GM11168 (cell line): Measurements from ENCODE around the gene USP54.
"Not testable (repeated sequence)": the region's sequence is repeated elsewhere in the genome, so short reads cannot be mapped to it uniquely, and the experiment has no call there.

Source experiments
- in situ Hi-C: fragments of 300-500 bp; cut with MboI; formaldehyde crosslinking; loops from one replicate; pipeline ENCODE4 v1.12.0; 2022; ENCODE audit warnings: low sequenced_read_pairs; ENCODE audit not compliant: unreplicated experiment

Gene USP54

GRCh38 chr10:73589563-73590126, 1.5 kb downstream of the USP54 start:
- in situ Hi-C loops: no loop called here

- in situ Hi-C loops: no loop called here
Measured at GRCh38 chr10:73588656-73589055, 2.5 kb downstream of the USP54 start.

GRCh38 chr10:73586583-73586984, 4.6 kb downstream of the USP54 start:
- in situ Hi-C loops: no loop called here

GRCh38 chr10:73585327-73585726, 5.8 kb downstream of the USP54 start:
- in situ Hi-C loops: no loop called here

- in situ Hi-C loops: no loop called here
Measured at GRCh38 chr10:73584737-73585136, 6.4 kb downstream of the USP54 start.

- in situ Hi-C loops: no loop called here
Measured at GRCh38 chr10:73581918-73582317, 9.2 kb downstream of the USP54 start.

- in situ Hi-C loops: not testable (repeated sequence)
Measured at GRCh38 chr10:73578927-73579326, 12.2 kb downstream of the USP54 start.

GRCh38 chr10:73577788-73578187, 13.4 kb downstream of the USP54 start:
- in situ Hi-C loops: no loop called here

GRCh38 chr10:73576890-73577591, 14.1 kb downstream of the USP54 start:
- in situ Hi-C loops: no loop called here

- in situ Hi-C loops: no loop called here
Measured at GRCh38 chr10:73576178-73576889, 14.8 kb downstream of the USP54 start.

GRCh38 chr10:73567025-73567424, 24.1 kb downstream of the USP54 start:
- in situ Hi-C loops: not testable (repeated sequence)

- in situ Hi-C loops: no loop called here
Measured at GRCh38 chr10:73561192-73561591, 29.9 kb downstream of the USP54 start.

- in situ Hi-C loops: no loop called here
Measured at GRCh38 chr10:73559590-73559989, 31.6 kb downstream of the USP54 start.

GRCh38 chr10:73556855-73557254, 34.3 kb downstream of the USP54 start:
- in situ Hi-C loops: no loop called here

- in situ Hi-C loops: no loop called here
Measured at GRCh38 chr10:73554721-73555120, 36.4 kb downstream of the USP54 start.

- in situ Hi-C loops: no loop called here
Measured at GRCh38 chr10:73553761-73554160, 37.4 kb downstream of the USP54 start.

GRCh38 chr10:73552819-73553715, 38.1 kb downstream of the USP54 start:
- in situ Hi-C loops: no loop called here

- in situ Hi-C loops: no loop called here
Measured at GRCh38 chr10:73551515-73551914, 39.6 kb downstream of the USP54 start.

- in situ Hi-C loops: no loop called here
Measured at GRCh38 chr10:73545357-73545756, 45.8 kb downstream of the USP54 start.

- in situ Hi-C loops: no loop called here
Measured at GRCh38 chr10:73537709-73538108, 53.4 kb downstream of the USP54 start.

GRCh38 chr10:73537288-73537687, 53.9 kb downstream of the USP54 start:
- in situ Hi-C loops: no loop called here
